IMR-90 (cell line): ENCODE data around the gene TELO2. TPM values are rescaled to one million over a fixed set of nuclear protein-coding genes. Genes with fewer than 3 reads are reported as not detected.

Experiments used
- ATAC-seq: fragments of 200-7000 bp; cut with Tn5 transposase; 2 replicates; pipeline ENCODE4 v1.9.1; 2020; ENCODE audit warnings: low read depth, mild to moderate bottlenecking, moderate library complexity
- BruUV-seq: library from RNA; stranded (reverse); fragments of 400-500 nt; replicated peaks from 2 replicates; lab custom pipeline; 2021; lab: Mats Ljungman, UMichigan
- CTCF ChIA-PET: fragments of 300-600 bp; formaldehyde crosslinking; extraction: SDS; loops from one replicate; lab custom pipeline; 2021; ENCODE audit warnings: antibody characterized with exemption; lab: Yijun Ruan, JAX
- POLR2A ChIA-PET: fragments of 300-600 bp; sonication (Branson Sonifier 250); formaldehyde crosslinking; loops from one replicate; lab custom pipeline; 2022; ENCODE audit warnings: antibody characterized with exemption; ENCODE audit not compliant: unreplicated experiment; lab: Charles Lee
- DNase-seq: peaks from one replicate; pipeline ENCODE4 v3.0.0; 2013
- H2AFZ ChIP-seq: replicated peaks from 2 replicates; pipeline ENCODE3; 2013; ENCODE audit warnings: low read length, mild to moderate bottlenecking; ENCODE audit not compliant: poor library complexity
- H2AK5ac ChIP-seq: 2 replicates; pipeline ENCODE4 v1.6.1; 2013; ENCODE audit warnings: low read depth, low read length, inconsistent platforms
- H2AK9ac ChIP-seq: replicated peaks from 2 replicates; pipeline ENCODE3; 2013; ENCODE audit warnings: mild to moderate bottlenecking, low read depth, low read length, moderate library complexity; ENCODE audit not compliant: poor library complexity
- H2BK120ac ChIP-seq: 2 replicates; pipeline ENCODE4 v1.6.1; 2013; ENCODE audit warnings: low read depth, low read length, inconsistent platforms
- H2BK15ac ChIP-seq: 3 replicates; pipeline ENCODE4 v1.6.1; 2013; ENCODE audit warnings: low read depth, low read length, inconsistent platforms
- H2BK20ac ChIP-seq: 2 replicates; pipeline ENCODE4 v1.6.1; 2013; ENCODE audit warnings: low read depth, mild to moderate bottlenecking, inconsistent platforms, low read length, moderate library complexity
- H2BK5ac ChIP-seq: 2 replicates; pipeline ENCODE4 v1.6.1; 2013; ENCODE audit warnings: mild to moderate bottlenecking, low read depth, low read length, inconsistent platforms; ENCODE audit not compliant: poor library complexity, severe bottlenecking
- H3K14ac ChIP-seq: replicated peaks from 2 replicates; pipeline ENCODE4 v1.6.1; 2013; ENCODE audit warnings: low read depth, low read length, inconsistent platforms
- H3K18ac ChIP-seq: 2 replicates; pipeline ENCODE4 v1.6.1; 2013; ENCODE audit warnings: low read depth, low read length, control low read depth
- H3K23ac ChIP-seq: 2 replicates; pipeline ENCODE4 v1.6.1; 2013; ENCODE audit warnings: low read depth, low read length, inconsistent platforms
- H3K27ac ChIP-seq: 2 replicates; pipeline ENCODE4 v1.5.1; 2013; ENCODE audit warnings: mild to moderate bottlenecking, control low read depth, low read length; ENCODE audit not compliant: insufficient read depth
- H3K27me3 ChIP-seq: 2 replicates; pipeline ENCODE4 v1.6.1; 2013; ENCODE audit warnings: low read length; ENCODE audit not compliant: control insufficient read depth, insufficient read depth
- H3K36me3 ChIP-seq: 2 replicates; pipeline ENCODE4 v1.6.1; 2013; ENCODE audit warnings: low read length, mixed read lengths; ENCODE audit not compliant: control insufficient read depth, insufficient read depth
- H3K4ac ChIP-seq: 2 replicates; pipeline ENCODE4 v1.6.1; 2013; ENCODE audit warnings: low read depth, low read length, inconsistent platforms
- H3K4me1 ChIP-seq: 2 replicates; pipeline ENCODE4 v1.6.1; 2013; ENCODE audit warnings: low read length, mixed read lengths; ENCODE audit not compliant: control insufficient read depth, insufficient read depth
- H3K4me2 ChIP-seq: 2 replicates; pipeline ENCODE4 v1.6.1; 2013; ENCODE audit warnings: low read depth, mild to moderate bottlenecking, control low read depth, low read length, moderate library complexity
- H3K4me3 ChIP-seq: 2 replicates; pipeline ENCODE4 v1.5.1; 2013; ENCODE audit warnings: low read depth, mild to moderate bottlenecking, control low read depth, low read length, moderate library complexity; ENCODE audit not compliant: insufficient read depth
- H3K56ac ChIP-seq: 2 replicates; pipeline ENCODE4 v1.6.1; 2013; ENCODE audit warnings: low read length, inconsistent platforms; ENCODE audit not compliant: insufficient read depth; ENCODE audit errors: extremely low read depth
- H3K79me1 ChIP-seq, 2 experiments: 2 replicates each; pipeline ENCODE4 v1.6.1; 2013; ENCODE audit warnings: low read length in 2 of 2, inconsistent platforms in 1 of 2, low read depth in 1 of 2
- H3K9ac ChIP-seq: 2 replicates; pipeline ENCODE4 v1.6.1; 2013; ENCODE audit warnings: low read depth, low read length, control low read depth
- H3K9me1 ChIP-seq: 2 replicates; pipeline ENCODE4 v1.6.1; 2013; ENCODE audit warnings: low read length, inconsistent platforms; ENCODE audit not compliant: insufficient read depth
- H3K9me3 ChIP-seq: 2 replicates; pipeline ENCODE4 v1.6.1; 2013; ENCODE audit warnings: low read length; ENCODE audit not compliant: control insufficient read depth, insufficient read depth
- H4K20me1 ChIP-seq: 2 replicates; pipeline ENCODE4 v1.6.1; 2013; ENCODE audit warnings: low read length, inconsistent platforms; ENCODE audit not compliant: insufficient read depth
- H4K5ac ChIP-seq: 2 replicates; pipeline ENCODE4 v1.6.1; 2013; ENCODE audit warnings: mild to moderate bottlenecking, low read depth, low read length, control low read depth
- H4K8ac ChIP-seq, 2 experiments: 2 replicates each; pipeline ENCODE4 v1.6.1; 2013; ENCODE audit warnings: low read depth in 2 of 2, low read length in 2 of 2, control low read depth in 1 of 2, inconsistent platforms in 1 of 2
- H4K91ac ChIP-seq: 2 replicates; pipeline ENCODE4 v1.6.1; 2013; ENCODE audit warnings: low read depth, low read length, inconsistent platforms; ENCODE audit not compliant: insufficient read depth
- BHLHE40 ChIP-seq: fragments of 150-350 bp; IDR thresholded peaks from 2 replicates; pipeline ENCODE4 v1.6.1; 2016; ENCODE audit warnings: mild to moderate bottlenecking, low read depth, low read length
- CEBPB ChIP-seq: IDR thresholded peaks from 2 replicates; pipeline ENCODE4 v1.6.1; 2012; ENCODE audit warnings: low read depth, low read length, improper control_type of control experiment
- CHD1 ChIP-seq: IDR thresholded peaks from 2 replicates; pipeline ENCODE4 v1.6.1; 2012; ENCODE audit warnings: low read depth, low read length, improper control_type of control experiment
- ELK1 ChIP-seq: fragments of 150-350 bp; IDR thresholded peaks from 2 replicates; pipeline ENCODE4 v1.6.1; 2016; ENCODE audit warnings: low read depth, mild to moderate bottlenecking, low read length, moderate library complexity, borderline replicate concordance
- FOS ChIP-seq: fragments of 150-350 bp; IDR thresholded peaks from 2 replicates; pipeline ENCODE4 v1.6.1; 2016; ENCODE audit warnings: low read depth, low read length
- MAFK ChIP-seq: IDR thresholded peaks from 2 replicates; pipeline ENCODE4 v1.6.1; 2012; ENCODE audit warnings: low read depth, low read length, improper control_type of control experiment
- MAZ ChIP-seq: IDR thresholded peaks from 2 replicates; pipeline ENCODE4 v1.6.1; 2012; ENCODE audit warnings: low read depth, mild to moderate bottlenecking, low read length, improper control_type of control experiment, moderate library complexity, borderline replicate concordance
- NFE2L2 ChIP-seq: fragments of 150-350 bp; IDR thresholded peaks from 2 replicates; pipeline ENCODE4 v1.6.1; 2016; ENCODE audit warnings: low read depth, mild to moderate bottlenecking, low read length
- POLR2A ChIP-seq: IDR thresholded peaks from 2 replicates; pipeline ENCODE4 v1.6.1; 2012; ENCODE audit warnings: mild to moderate bottlenecking, low read depth, low read length
- RAD21 ChIP-seq: IDR thresholded peaks from 2 replicates; pipeline ENCODE4 v1.6.1; 2012; ENCODE audit warnings: low read length, improper control_type of control experiment
- RCOR1 ChIP-seq: IDR thresholded peaks from 2 replicates; pipeline ENCODE4 v1.6.1; 2012; ENCODE audit warnings: mild to moderate bottlenecking, low read length, improper control_type of control experiment; ENCODE audit not compliant: insufficient replicate concordance
- SMC3 ChIP-seq: fragments of 150-350 bp; IDR thresholded peaks from 2 replicates; pipeline ENCODE4 v1.6.1; 2016; ENCODE audit warnings: low read depth, mild to moderate bottlenecking, antibody characterized with exemption, low read length, moderate library complexity
- WGBS, 2 experiments: methylation state at CpG; one replicate each; pipeline versions ENCODE4 v1.1.5 to v1.1.7; 2013; ENCODE audit warnings: missing lambda C conversion rate in 2 of 2; ENCODE audit not compliant: insufficient read length in 1 of 2; ENCODE audit errors: extremely low coverage in 2 of 2; 5-methylcytosine and 5-hydroxymethylcytosine counted together
- dilution Hi-C: fragments of 300-500 bp; cut with HindIII; formaldehyde crosslinking; loops from one replicate; pipeline ENCODE4 v1.14.3; 2018; ENCODE audit warnings: low sequenced_read_pairs; ENCODE audit not compliant: unreplicated experiment
- in situ Hi-C: fragments of 300-500 bp; cut with MboI; formaldehyde crosslinking; loops from 3 replicates; pipeline ENCODE4 v1.14.3; 2019; ENCODE audit warnings: low sequenced_read_pairs, inconsistent platforms, mixed read lengths
- intact Hi-C: fragments of 100-400 bp; cut with micrococcal nuclease; formaldehyde crosslinking; loops from 2 replicates; pipeline ENCODE4 v1.10.0; 2022
- polyA plus RNA-seq, 3 experiments: library from polyadenylated mRNA; depleted of rRNA; stranded (reverse); fragments of >200 nt; gene quantifications; 2 replicates each; pipeline ENCODE4 v1.2.3, GENCODE V29; 2012; ENCODE audit warnings: low replicate concordance in 1 of 3
- total RNA-seq: library from RNA; depleted of rRNA; stranded (reverse); fragments of >200 nt; gene quantifications from 2 replicates; pipeline ENCODE4 v1.2.3, GENCODE V29; 2012
- TF ChIP-seq, protein P1 (sequence below): fragments of 150-350 bp; IDR thresholded peaks from 2 replicates; pipeline ENCODE4 v1.6.1; 2017; ENCODE audit warnings: mild to moderate bottlenecking, antibody characterized with exemption, low read length, low read depth

Gene TELO2
- total and polyA plus RNA-seq, 2 of the 4 experiments (the other 2 are of a cell fraction), result 6.6 to 26.6 TPM

GRCh38 chr16:1524366-1524765, 31.2 kb downstream of the TELO2 start:
- intact Hi-C loops, result no loop called here
- ChIA-PET CTCF (no interaction called here), POLR2A (no interaction called here)
- Histone ChIP-seq H3K4me2 (no peak overlapping the region), H2AFZ (no peak overlapping the region), H3K27ac (no peak overlapping the region), H4K20me1 (no peaks in the 10 kb centered on the region), H2BK120ac (no peak overlapping the region), H3K9me1 (peaks cover 4% of the 10 kb centered on the region; the same call in 1 of the 2 replicates), H2BK5ac (no peak overlapping the region), H2AK9ac (no peak overlapping the region), H4K8ac (no peak overlapping the region), H2BK15ac (no peak overlapping the region), H2BK20ac (no peak overlapping the region), H3K27me3 (no peaks in the 10 kb centered on the region), H4K91ac (no peak overlapping the region), H2AK5ac (no peak overlapping the region), H3K56ac (no peak overlapping the region), H3K9ac (no peak overlapping the region), H3K14ac (no peak overlapping the region), H3K18ac (no peak overlapping the region), H3K4me3 (no peak overlapping the region), H3K4ac (no peak overlapping the region), H3K79me1 (no peaks in the 10 kb centered on the region), H4K5ac (no peak overlapping the region), H3K23ac (no peak overlapping the region), H3K36me3 (peaks cover 9% of the 10 kb centered on the region; the same call in 1 of the 2 replicates), H3K4me1 (no peaks in the 10 kb centered on the region), H3K9me3 (no peaks in the 10 kb centered on the region)
- ATAC-seq, result no peak
- DNase-seq, result no peak
- dilution Hi-C loops, result no loop called here
- TF ChIP-seq FOS (no peak), MAFK (no peak), RAD21 (no peak), CHD1 (no peak), RCOR1 (no peak), POLR2A (no peak), SMC3 (no peak), BHLHE40 (no peak), ELK1 (no peak), MAZ (no peak), CEBPB (no peak), NFE2L2 (no peak)
- TF ChIP-seq, protein P1, sequence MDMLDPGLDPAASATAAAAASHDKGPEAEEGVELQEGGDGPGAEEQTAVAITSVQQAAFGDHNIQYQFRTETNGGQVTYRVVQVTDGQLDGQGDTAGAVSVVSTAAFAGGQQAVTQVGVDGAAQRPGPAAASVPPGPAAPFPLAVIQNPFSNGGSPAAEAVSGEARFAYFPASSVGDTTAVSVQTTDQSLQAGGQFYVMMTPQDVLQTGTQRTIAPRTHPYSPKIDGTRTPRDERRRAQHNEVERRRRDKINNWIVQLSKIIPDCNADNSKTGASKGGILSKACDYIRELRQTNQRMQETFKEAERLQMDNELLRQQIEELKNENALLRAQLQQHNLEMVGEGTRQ, result no peak
- WGBS, 2 experiments, result 91% methylated on average over 17 of the region's 26 CpGs; no CpG with 5 or more reads in 1 of the 2 experiments
- BruUV-seq, result no TSS peak
- in situ Hi-C loops, result no loop called here
